ENCODE data around the gene MAP2K5.

MAP2K5 gene

GRCh38 chr15:67765701-67766100, 223.2 kb downstream of the MAP2K5 start:
- no peak overlapping the region for H3K4me3 ChIP-seq (ENCODE audit: low read depth, low read length)

DNA sequence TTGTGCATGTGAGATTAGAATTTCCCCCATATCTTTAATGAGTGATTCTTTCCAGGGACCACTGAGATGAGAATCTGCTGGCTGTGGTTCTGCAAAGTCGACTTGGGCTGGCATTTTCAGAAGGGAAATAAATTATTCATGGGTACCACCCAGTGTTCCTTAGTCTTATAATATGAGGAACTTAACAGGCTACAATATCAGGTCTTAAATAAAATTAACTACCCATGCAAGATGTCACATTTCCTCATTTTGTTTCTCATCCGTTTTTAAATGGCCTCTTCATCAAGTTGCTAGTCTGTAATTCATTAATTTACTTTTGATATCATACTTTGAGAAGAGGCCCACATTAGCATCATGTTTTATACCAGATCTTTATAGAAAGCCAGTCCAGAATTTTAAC, 224.5 kb downstream of the MAP2K5 start:
- no peak overlapping the region for H3K4me3 ChIP-seq (ENCODE audit: low read depth, low read length)
- TF ChIP-seq, protein P1, sequence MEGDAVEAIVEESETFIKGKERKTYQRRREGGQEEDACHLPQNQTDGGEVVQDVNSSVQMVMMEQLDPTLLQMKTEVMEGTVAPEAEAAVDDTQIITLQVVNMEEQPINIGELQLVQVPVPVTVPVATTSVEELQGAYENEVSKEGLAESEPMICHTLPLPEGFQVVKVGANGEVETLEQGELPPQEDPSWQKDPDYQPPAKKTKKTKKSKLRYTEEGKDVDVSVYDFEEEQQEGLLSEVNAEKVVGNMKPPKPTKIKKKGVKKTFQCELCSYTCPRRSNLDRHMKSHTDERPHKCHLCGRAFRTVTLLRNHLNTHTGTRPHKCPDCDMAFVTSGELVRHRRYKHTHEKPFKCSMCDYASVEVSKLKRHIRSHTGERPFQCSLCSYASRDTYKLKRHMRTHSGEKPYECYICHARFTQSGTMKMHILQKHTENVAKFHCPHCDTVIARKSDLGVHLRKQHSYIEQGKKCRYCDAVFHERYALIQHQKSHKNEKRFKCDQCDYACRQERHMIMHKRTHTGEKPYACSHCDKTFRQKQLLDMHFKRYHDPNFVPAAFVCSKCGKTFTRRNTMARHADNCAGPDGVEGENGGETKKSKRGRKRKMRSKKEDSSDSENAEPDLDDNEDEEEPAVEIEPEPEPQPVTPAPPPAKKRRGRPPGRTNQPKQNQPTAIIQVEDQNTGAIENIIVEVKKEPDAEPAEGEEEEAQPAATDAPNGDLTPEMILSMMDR (IDR thresholded peaks at IDR 0.05; ENCODE audit: low read depth, low read length) = no peak

More at GRCh38 chr15:67765701-67766100, 223.2 kb downstream of the MAP2K5 start:
- TF ChIP-seq, protein P1 (IDR thresholded peaks at IDR 0.05; ENCODE audit: low read depth, low read length) = no peak

DNA sequence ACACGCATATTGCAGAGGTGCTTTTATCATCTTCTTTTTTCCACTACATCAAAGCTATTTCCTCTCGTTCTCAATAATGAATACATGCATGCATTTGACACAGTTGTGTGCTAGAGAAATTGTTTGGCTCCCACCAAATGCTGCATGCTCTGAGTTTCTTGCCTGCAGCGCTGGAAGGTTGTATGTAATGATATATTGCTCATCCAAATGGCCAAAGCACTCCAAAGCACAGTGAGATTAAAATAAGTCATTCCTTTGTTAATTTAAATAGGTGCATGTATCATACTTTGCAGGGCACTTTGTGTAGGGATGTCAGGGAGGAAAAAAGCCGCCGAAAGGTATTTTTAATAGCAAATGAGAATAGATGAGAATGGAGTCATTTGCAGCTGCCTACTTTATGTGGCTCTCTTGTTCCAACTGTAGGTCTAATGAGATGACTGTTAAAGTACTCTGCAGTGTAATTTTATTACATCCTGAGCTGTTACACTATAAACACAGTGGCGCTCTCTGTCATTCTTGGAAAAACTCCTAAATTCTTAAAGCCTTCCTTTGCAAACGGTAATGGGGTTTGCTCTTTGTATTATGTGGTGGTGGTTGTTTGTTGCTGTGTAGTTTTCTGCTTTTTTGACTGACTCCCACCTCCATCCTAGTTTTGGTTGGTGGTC, 225.9 kb downstream of the MAP2K5 start:
- no peak overlapping the region for H3K4me3 ChIP-seq (ENCODE audit: low read depth, low read length)
- TF ChIP-seq, protein P1 (IDR thresholded peaks at IDR 0.05; ENCODE audit: low read depth, low read length) = no peak

GRCh38 chr15:67769497-67770357, 227.2 kb downstream of the MAP2K5 start:
- TF ChIP-seq, protein P1 (IDR thresholded peaks at IDR 0.05; ENCODE audit: low read depth, low read length) = no peak
- no peak overlapping the region for H3K4me3 ChIP-seq (ENCODE audit: low read depth, low read length)

DNA sequence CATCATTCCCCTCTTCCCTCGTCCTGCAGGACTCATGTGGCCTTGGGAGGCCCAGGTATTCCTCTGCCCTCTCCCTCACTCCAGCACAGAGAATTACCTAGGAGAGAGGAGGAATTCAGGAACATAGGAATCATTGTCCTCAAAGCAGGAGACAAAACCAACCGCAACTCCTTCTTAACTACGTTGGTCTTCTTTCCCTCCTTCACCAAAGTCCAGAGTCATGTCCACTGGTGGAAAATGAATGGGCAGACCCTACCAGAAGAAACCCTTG, 227.8 kb downstream of the MAP2K5 start:
- TF ChIP-seq, protein P1 (IDR thresholded peaks at IDR 0.05; ENCODE audit: low read depth, low read length) = no peak

GRCh38 chr15:67771189-67771800, 228.8 kb downstream of the MAP2K5 start:
- TF ChIP-seq, protein P1 (IDR thresholded peaks at IDR 0.05; ENCODE audit: low read depth, low read length) = no peak
- no peak overlapping the region for H3K4me3 ChIP-seq (ENCODE audit: low read depth, low read length)

More for the DNA sequence above, 227.8 kb downstream of the MAP2K5 start:
- H3K4me3 ChIP-seq (ENCODE audit: low read depth, low read length) = no peak overlapping the region

- no peak overlapping the region for H3K4me3 ChIP-seq (ENCODE audit: low read depth, low read length)
- TF ChIP-seq, protein P1 (IDR thresholded peaks at IDR 0.05; ENCODE audit: low read depth, low read length) = no peak
Measured at GRCh38 chr15:67774626-67775025, 232.1 kb downstream of the MAP2K5 start.

Measured in WI38 (cell line).